Mononuclear cell (primary cell): ENCODE results near the gene RFX5. TPM values are rescaled to one million over a fixed set of nuclear protein-coding genes. Genes with fewer than 3 reads are reported as not detected.

Source experiments
- total RNA-seq: library from RNA; depleted of rRNA; stranded (reverse); fragments of >200 nt; gene quantifications from one replicate; pipeline ENCODE4 v1.2.3, GENCODE V29; 2012

Gene RFX5
- total RNA-seq, 1 donor: 45.7 TPM

Other genes with a start within 250 kb of the RFX5 start
- 0.52 TPM for gene SEMA6C, start 200.6 kb downstream of the RFX5 start, total RNA-seq
- gene TNFAIP8L2, start 190.6 kb downstream of the RFX5 start, total RNA-seq: 4.6 TPM
- gene LYSMD1, start 181.3 kb downstream of the RFX5 start, total RNA-seq: 1.3 TPM
- 41.6 TPM for gene SCNM1, start 181.1 kb downstream of the RFX5 start, total RNA-seq
- not detected for gene TMOD4, start 171.3 kb downstream of the RFX5 start, total RNA-seq
- gene VPS72, start 157.1 kb downstream of the RFX5 start, total RNA-seq: 9.9 TPM
- gene PIP5K1A, start 148.7 kb downstream of the RFX5 start, total RNA-seq: 46.7 TPM
- 74.3 TPM for gene PSMD4, start 92.5 kb downstream of the RFX5 start, total RNA-seq
- gene ZNF687, start 65.0 kb downstream of the RFX5 start, total RNA-seq: 45.5 TPM
- 38.0 TPM for gene PI4KB, start 19.8 kb downstream of the RFX5 start, total RNA-seq
- gene SELENBP1, start 25.5 kb upstream of the RFX5 start, total RNA-seq: not detected
- 148 TPM for gene PSMB4, start 52.3 kb upstream of the RFX5 start, total RNA-seq
- gene POGZ, start 112.2 kb upstream of the RFX5 start, total RNA-seq: 48.0 TPM
- gene CGN, start 164.1 kb upstream of the RFX5 start, total RNA-seq: 1.7 TPM
- gene TUFT1, start 193.1 kb upstream of the RFX5 start, total RNA-seq: 4.0 TPM